NCI-H2029 (cell line): ENCODE results near the gene PRICKLE1.
"Not testable (repeated sequence)": the region's sequence is repeated elsewhere in the genome, so short reads cannot be mapped to it uniquely, and the experiment has no call there.

Experiments
- DNase-seq: peaks from one replicate; lab custom pipeline; 2025; lab: John Stamatoyannopoulos, UW

PRICKLE1 gene

GRCh38 chr12:42556917-42557316 is 32.6 kb downstream of the PRICKLE1 start:
- DNase-seq = no peak

GRCh38 chr12:42552822-42553221 is 36.7 kb downstream of the PRICKLE1 start:
- DNase-seq = no peak

- DNase-seq = no peak
Measured at GRCh38 chr12:42550800-42551199, 38.7 kb downstream of the PRICKLE1 start.

GRCh38 chr12:42546709-42547108 is 42.8 kb downstream of the PRICKLE1 start:
- no peak for DNase-seq

- no peak for DNase-seq
Measured at GRCh38 chr12:42541965-42542364, 47.6 kb downstream of the PRICKLE1 start.

GRCh38 chr12:42541308-42541707 is 48.2 kb downstream of the PRICKLE1 start:
- not testable (repeated sequence) for DNase-seq

- DNase-seq = no peak
Measured at GRCh38 chr12:42539696-42540095, 49.9 kb downstream of the PRICKLE1 start.

GRCh38 chr12:42538203-42538602 is 51.3 kb downstream of the PRICKLE1 start:
- no peak for DNase-seq

- DNase-seq = no peak
Measured at GRCh38 chr12:42534184-42534838, 55.2 kb downstream of the PRICKLE1 start.

GRCh38 chr12:42530284-42530683 is 59.3 kb downstream of the PRICKLE1 start:
- DNase-seq = no peak

GRCh38 chr12:42525444-42525843 is 64.1 kb downstream of the PRICKLE1 start:
- no peak for DNase-seq

GRCh38 chr12:42524716-42525115 is 64.8 kb downstream of the PRICKLE1 start:
- DNase-seq = no peak

GRCh38 chr12:42516573-42516972 is 73.0 kb downstream of the PRICKLE1 start:
- DNase-seq = no peak

- DNase-seq = no peak
Measured at GRCh38 chr12:42511656-42512055, 77.9 kb downstream of the PRICKLE1 start.

- no peak for DNase-seq
Measured at GRCh38 chr12:42510823-42511222, 78.7 kb downstream of the PRICKLE1 start.

GRCh38 chr12:42508913-42509460 is 80.6 kb downstream of the PRICKLE1 start:
- DNase-seq = no peak

- DNase-seq = no peak
Measured at GRCh38 chr12:42507565-42507964, 82.0 kb downstream of the PRICKLE1 start.

- DNase-seq = no peak
Measured at GRCh38 chr12:42507081-42507480, 82.5 kb downstream of the PRICKLE1 start.

GRCh38 chr12:42504049-42504448 is 85.5 kb downstream of the PRICKLE1 start:
- DNase-seq = no peak

GRCh38 chr12:42502682-42503081 is 86.9 kb downstream of the PRICKLE1 start:
- no peak for DNase-seq

- DNase-seq = no peak
Measured at GRCh38 chr12:42498549-42499247, 90.8 kb downstream of the PRICKLE1 start.

GRCh38 chr12:42496886-42497285 is 92.7 kb downstream of the PRICKLE1 start:
- no peak for DNase-seq

- DNase-seq = no peak
Measured at GRCh38 chr12:42495244-42495643, 94.3 kb downstream of the PRICKLE1 start.
